HK-2 (cell line): ENCODE results near the gene ANKRD11.
"Not testable (repeated sequence)": the region's sequence is repeated elsewhere in the genome, so short reads cannot be mapped to it uniquely, and the experiment has no call there.

Experiments used
- DNase-seq: peaks from one replicate; pipeline ENCODE4 v3.0.0-alpha.2; 2018; ENCODE audit not compliant: unreplicated experiment

The ANKRD11 gene

GRCh38 chr16:89280546-89281188 lies 209.7 kb downstream of the ANKRD11 start:
- DNase-seq = no peak

GRCh38 chr16:89279666-89280481 lies 210.5 kb downstream of the ANKRD11 start:
- DNase-seq = no peak

- no peak for DNase-seq
These were observed 211.7 kb downstream of the ANKRD11 start for GRCh38 chr16:89278441-89279240.

- no peak for DNase-seq
These were observed 212.6 kb downstream of the ANKRD11 start for GRCh38 chr16:89277641-89278341.

- DNase-seq = no peak
These were observed 213.3 kb downstream of the ANKRD11 start for GRCh38 chr16:89277049-89277448.

GRCh38 chr16:89275837-89276720 lies 214.3 kb downstream of the ANKRD11 start:
- DNase-seq = no peak

GRCh38 chr16:89275284-89275584 lies 215.1 kb downstream of the ANKRD11 start:
- no peak for DNase-seq

- DNase-seq = no peak
These were observed 215.6 kb downstream of the ANKRD11 start for GRCh38 chr16:89274561-89275283.

- no peak for DNase-seq
These were observed 216.5 kb downstream of the ANKRD11 start for GRCh38 chr16:89273741-89274472.

GRCh38 chr16:89272631-89273030 lies 217.7 kb downstream of the ANKRD11 start:
- no peak for DNase-seq

- no peak for DNase-seq
These were observed 219.6 kb downstream of the ANKRD11 start for GRCh38 chr16:89270666-89271345.

GRCh38 chr16:89269805-89270665 lies 220.3 kb downstream of the ANKRD11 start:
- DNase-seq = no peak

GRCh38 chr16:89268987-89269735 lies 221.2 kb downstream of the ANKRD11 start:
- DNase-seq = no peak

GRCh38 chr16:89268585-89268984 lies 221.8 kb downstream of the ANKRD11 start:
- no peak for DNase-seq

GRCh38 chr16:89267746-89268145 lies 222.6 kb downstream of the ANKRD11 start:
- not testable (repeated sequence) for DNase-seq

- no peak for DNase-seq
These were observed 223.7 kb downstream of the ANKRD11 start for GRCh38 chr16:89266521-89267134.

- no peak for DNase-seq
These were observed 224.7 kb downstream of the ANKRD11 start for GRCh38 chr16:89265647-89266046.
